Stimulated activated CD4-positive, alpha-beta T cell treated with anti-CD3 and anti-CD28 coated beads, Interleukin-1b, Interleukin-23, amount 100 ng/mL, for 48 hours (primary cell): Measurements from ENCODE around the gene CSAD.
"Not testable (repeated sequence)": the region's sequence is repeated elsewhere in the genome, so short reads cannot be mapped to it uniquely, and the experiment has no call there.

Experiments used
- DNase-seq: peaks from one replicate; pipeline ENCODE4 v3.0.0-alpha.2; 2020

Gene CSAD

DNA sequence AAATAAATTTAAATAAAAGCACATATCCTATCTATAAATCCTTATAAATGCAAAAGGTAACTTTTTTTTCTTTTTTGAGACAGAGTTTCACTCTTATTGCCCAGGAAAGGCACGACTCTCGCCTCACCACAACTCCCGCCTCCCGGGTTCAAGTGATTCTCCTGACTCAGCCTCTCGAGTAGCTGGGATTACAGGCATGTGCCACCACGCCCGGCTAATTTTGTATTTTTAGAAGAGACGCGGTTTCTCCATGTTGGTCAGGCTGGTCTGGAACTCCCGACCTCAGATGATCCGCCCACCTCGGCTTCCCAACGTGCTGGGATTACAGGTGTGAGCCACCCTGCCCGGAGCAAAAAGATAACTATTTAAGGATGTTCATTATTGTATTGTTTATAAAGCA is 1.9 kb downstream of the CSAD start:
- not testable (repeated sequence) for DNase-seq

DNA sequence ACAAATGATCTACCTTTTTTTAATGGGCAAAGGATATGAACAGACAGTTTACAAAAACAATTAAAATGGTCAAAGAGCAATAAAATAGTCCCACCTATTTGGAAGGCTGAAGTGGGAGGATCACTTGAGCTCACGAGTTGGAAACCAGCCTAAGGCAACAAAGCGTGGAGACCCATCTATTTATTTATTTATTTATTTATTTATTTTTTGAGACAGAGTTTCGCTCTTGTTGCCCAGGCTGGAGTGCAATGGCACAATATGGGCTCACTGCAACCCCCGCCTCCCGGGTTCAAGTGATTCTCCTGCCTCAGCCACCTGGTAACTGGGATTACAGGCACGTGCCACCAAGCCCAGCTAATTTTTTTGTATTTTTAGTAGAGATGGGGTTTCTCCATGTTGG is 3.3 kb downstream of the CSAD start:
- DNase-seq = not testable (repeated sequence)

DNA sequence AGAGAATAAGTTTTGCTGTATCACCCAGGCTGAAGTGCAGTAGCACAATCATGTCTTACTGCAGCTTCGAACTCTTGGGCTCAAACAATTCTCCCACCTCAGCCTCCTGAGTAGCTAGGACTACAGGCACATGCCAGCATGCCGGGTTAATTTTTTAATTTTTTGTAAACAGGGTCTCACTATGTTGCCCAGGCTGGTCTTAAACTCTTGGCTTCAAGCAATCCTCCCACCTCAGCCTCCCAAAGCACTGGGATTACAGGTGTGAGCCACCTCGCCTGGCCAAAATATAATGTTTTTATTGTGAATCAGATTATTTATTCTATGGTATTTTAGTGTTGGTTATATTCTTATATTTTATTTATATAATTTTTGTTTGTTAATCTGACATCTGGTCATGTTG is 4.0 kb downstream of the CSAD start:
- no peak for DNase-seq

DNA sequence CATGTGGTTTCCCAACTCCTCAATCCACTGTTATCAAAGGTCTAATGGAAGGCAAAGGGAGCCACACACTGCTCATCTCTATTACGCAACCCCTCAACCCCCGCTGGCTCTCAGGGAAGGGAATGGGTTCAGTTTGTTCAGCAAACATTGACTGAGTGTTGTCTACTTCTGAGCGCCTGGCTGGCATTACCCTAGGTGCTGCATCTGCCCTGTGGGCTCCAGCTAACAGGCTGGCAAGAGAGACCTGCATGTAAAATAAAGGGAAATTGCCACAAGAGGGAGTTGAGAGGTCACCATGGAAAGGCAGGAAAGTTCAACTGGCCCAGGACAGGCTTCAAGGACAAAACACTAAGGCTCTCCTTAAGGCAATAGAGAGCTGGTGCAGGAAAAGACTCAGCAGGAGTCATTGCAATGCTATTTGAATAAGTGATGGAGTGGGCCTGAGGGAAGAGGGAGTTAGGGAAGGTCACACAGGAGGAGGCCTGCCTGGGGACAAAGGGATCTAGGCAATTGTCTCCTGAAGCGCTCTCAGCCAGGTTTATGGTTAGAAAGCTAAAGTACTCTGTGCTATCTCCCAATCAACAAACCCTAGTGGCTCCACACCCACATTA is 5.7 kb downstream of the CSAD start:
- no peak for DNase-seq

DNA sequence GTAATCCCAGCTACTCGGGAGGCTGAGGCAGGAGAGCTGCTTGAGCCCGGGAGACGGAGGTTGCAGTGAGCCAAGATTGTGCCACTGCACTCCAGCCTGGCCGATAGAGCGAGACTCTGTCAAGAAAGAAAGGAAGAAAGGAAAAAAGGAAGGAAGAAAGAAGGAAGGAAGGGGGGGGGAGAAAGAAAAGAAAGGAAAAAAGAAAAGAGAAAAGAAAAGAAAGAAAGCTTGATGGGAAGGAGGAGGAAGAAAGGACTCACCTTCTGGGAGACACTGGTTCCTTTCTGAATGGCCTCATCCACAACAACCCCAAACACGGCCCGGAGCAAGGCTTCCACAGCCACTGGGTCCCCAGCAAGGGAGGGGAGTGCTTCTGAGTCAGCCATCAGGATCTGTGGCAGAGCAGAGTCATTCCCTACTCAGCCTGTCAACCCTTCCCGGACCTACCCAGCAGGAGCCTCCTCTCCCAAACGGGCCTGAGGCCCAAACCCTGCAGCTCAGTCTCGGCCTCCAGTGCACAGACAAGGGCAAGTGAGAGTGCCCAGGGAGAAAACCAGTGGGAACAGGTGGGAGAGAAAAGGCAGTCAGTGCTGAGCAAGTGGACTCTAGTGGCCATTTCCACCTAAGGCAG is 7.5 kb downstream of the CSAD start:
- DNase-seq = no peak

DNA sequence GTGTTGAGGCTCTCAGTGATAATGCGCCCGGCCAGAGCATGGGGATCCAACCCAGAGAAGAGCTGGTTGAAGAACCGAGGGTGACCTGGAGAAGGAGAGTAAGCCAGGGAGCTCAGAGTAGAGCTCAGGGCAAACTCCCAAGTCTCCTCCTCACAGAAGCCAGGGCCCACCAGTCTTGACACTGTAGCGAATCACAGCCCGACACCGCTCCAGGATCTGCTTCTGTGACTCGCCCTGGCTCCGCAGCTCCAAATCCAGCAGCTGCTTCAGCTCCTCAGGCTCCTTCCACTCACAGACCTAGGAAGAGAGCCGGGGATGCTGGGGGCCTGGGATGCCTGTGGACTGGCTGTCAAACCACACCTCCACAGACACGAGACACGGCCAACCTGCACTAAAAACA is 8.4 kb downstream of the CSAD start:
- no peak for DNase-seq

DNA sequence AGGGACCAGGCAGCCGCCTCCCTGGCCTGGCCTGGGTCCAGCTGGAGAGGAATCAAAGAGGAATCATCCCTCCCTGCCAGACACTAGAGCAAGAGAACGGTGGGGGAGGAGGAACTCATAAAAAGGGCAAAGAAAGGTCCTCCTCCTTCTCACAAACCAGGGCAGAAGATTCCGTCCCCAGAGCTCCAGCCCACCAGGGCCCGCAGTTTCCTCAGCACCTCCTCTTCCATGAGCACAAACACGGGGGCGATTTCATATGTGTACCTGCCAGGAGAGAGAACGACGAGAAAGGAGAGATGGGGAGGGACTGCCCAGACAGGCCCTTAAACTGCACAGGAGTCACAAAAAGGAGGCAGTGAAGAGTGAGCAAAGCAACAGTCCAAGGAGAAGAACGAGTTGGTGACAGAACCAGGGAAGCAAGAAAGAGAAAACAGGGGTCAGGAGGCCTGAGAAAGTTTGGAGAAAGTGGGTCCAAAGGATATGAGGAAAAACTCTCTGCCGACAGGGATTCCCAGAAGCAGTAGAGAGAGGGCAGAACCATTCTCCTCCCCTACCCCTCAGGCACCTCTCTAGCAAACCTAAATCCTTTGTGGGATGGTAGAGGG is 8.9 kb downstream of the CSAD start:
- no peak for DNase-seq

DNA sequence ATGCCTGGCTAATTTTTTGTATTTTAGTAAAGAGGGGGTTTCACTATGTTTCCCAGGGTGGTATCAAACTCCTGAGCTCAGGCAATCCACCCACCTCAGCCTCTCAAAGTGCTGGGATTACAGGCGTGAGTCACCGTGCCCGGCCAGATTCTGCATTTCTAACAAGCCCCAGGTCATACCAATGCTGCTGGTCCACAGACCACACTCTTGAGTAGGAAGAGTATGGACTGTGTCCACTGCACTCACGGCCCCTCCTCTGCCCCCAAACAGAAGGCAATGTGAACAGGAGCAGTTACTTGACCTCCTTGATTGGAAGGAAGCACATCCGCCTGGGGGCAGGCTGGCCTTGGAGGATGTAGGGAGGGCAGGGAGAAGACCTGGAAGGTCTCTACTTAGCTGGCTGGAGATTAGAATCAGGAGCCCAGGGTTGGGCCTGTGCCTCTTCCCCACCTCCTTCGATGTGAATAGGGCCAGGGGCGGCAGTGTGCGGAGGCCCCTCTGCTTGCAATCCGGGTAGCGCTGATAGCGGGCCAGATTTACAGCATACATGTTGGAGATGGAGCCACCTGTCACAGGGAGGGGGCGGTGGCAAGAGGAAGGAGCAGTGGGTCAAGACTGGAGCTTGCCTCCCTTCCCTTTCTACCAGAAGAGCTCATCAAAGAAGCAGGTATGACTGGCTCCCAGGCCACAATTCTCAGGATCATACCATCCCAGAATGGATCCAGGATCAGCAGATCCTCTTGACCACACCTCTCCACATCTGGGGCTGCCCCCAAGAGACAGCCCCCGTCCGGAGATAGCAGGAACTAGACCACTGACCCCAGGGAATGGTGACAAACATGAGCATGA is 9.6 kb downstream of the CSAD start:
- DNase-seq = no peak

DNA sequence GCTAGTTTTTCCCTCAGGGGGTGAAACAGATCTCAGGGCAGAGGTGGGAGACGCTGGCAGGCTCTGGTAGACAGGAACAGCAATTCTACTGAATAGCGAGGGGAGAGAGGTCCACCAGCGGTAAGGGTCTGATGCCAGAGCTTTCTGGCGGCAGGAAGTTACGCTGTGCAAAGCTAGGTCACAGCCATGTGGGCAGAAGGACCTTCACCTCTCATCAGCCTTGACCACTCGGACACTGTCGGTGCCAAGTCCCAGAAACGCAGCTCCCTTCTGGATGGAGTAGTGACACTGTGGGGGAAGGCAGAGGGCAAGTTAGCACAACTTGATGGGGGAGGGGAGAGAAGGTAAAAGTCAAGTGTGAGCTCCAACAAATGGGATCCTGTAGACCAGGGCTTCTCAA is 10.5 kb downstream of the CSAD start:
- DNase-seq = no peak

DNA sequence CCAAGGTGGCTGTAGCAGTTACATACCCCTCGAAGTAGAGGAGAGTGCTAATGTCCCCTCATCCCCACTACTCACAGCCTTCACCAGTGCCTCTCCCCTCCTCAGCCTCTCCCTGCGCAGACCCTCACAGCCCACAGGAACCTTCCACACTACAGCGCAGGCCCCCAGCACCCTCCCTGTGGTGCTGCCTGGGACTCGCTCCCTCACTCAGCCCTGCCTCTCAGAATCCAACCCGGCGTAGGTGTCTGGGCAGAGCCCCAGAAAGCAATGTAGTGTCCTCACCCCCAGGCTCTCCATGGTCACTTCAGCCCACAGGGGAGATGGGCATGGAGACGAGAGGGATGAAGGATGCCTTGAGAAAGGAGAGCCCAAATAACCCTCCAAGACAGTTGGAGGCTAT is 11.1 kb downstream of the CSAD start:
- no peak for DNase-seq

DNA sequence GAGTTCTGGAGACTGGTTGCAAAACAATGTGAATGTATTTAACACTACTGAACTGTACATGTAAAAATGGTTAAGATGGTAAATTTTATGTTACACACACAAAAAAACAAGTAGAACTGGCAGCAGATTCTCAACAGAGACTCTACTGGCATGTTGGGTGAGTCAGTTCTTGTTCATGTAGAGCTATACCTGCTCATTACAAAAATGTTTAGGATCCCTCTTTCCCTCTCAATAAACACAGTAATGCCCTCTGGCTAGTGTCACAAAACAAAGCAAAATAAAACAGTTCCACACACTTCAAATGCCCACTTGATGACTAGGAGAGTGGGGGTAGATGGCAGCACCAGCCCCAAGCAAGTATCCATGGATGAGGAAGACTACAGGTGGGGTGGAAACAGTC is 13.9 kb downstream of the CSAD start:
- DNase-seq = no peak

DNA sequence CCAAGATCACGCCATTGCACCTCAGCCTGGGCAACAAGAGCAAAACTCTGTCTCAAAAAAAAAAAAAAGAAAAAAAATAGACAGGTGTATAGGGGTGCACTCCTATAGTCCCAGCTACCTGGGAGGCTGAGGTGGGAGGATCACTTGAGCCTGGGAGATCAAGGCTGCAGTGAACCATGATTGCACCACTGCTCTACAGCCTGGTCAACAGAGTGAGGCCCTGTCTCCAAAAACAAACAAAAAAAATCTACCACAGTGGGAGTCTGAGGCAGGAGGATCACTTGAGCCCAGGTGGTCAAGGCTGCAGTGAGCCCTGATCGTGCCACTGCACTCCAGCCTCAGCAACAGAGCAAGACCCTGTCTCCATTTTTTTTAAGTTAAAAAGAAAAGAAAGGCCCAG is 17.7 kb downstream of the CSAD start:
- not testable (repeated sequence) for DNase-seq

DNA sequence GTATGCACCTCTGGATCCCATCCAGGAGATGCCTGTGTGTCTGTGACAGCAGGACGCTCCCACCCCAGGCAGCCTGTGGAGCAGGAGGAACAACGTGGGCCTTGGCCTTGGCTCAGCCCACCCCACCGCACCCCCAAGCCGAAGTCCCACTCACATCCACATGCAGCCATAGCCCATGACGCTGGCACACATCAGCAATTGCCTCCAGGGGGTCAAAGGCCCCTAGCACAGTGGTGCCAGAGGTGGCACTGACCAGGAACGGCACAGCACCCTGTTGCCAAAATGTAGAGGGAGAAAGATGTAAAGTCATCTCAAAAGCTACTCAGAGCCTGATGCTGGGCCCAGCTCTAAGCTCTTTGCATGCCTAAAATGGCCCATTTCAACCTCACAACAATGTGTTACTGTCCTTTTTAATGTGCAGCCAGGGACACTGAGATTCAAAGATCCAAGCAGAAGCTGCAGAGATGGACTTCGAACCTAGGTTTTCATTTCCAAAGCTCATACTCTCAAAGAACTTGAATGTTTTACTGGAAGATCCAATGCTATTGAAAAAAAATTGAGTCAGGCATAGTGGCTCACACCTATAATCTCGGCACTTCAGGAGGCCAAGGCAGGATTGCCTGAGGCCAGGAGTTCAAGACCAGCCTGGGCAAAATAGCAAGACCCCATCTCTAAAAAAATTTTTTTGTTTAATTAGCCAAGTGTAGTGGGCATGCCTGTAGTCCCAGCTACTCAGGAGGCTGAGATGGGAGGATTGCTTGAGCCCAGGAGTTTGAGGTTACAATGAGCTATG is 19.4 kb downstream of the CSAD start:
- DNase-seq = no peak

DNA sequence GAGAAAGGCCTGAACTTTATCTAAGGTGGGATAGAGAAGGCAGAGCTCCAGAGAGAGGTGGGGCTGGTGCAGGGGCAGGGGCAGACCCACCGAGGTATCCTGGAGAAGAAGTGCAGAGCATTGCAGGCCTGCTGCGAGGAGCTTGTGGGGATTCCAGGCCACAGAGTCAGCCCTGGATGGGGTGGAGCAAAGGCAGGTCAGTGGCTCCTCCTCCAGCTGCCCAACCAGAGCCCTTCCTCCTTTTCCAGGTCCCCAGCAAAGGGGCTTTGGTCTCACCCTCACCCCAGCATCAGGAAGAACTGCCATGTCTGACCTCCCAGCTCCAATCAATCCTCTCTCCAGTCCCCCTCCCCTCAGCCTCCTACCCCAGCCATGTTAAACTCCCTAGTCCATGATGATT is 20.1 kb downstream of the CSAD start:
- no peak for DNase-seq

DNA sequence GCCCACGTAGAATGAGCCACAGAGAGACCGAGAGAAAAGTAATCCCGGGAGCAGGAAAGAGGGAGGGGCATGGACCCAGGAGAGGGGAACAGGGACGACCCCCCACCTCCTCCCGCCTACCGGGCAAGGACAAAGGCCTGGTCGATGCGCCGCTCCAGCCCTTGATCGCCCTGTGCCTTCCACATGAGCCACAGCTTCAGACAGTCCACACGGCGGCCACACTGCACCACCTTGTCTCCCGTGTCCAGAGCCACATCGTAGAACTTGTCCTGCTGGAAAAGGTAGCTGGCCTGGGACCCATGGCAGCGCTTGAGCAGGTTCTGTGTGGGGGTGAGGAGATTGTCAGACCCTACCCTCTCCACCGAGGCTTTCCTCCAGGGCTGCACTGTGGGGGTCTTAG is 20.7 kb downstream of the CSAD start:
- no peak for DNase-seq

DNA sequence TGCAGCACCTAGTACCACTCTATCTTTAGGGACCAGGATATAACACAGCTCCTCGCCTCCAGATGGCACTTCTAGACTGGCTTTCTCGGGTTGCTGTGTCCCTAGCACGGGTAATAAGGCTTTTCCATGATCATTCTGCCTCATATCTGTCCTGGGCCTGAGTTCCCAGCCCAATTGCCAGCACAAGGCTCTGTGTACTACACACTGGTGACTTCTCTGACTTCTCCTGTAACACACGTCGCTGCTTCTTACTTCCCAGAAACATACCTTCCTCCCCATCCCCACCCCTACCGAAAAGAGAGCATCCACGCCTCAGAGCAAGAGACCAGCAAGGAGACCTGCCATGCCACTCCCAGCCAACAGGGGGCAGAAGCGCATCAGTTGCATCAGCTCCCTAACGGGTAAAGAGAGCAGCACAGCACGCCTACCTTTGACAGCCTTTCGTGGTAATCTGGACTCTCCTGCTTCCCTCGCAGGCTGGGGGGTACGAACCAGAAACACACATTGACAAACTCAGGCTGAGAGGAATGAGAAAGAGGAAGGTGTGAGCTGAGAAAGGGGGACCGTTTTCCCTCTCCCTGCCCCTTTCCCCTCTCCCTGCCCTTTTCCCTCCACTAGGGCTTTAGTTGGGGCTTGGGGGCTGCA is 21.4 kb downstream of the CSAD start:
- peak; percentile 92 for DNase-seq

DNA sequence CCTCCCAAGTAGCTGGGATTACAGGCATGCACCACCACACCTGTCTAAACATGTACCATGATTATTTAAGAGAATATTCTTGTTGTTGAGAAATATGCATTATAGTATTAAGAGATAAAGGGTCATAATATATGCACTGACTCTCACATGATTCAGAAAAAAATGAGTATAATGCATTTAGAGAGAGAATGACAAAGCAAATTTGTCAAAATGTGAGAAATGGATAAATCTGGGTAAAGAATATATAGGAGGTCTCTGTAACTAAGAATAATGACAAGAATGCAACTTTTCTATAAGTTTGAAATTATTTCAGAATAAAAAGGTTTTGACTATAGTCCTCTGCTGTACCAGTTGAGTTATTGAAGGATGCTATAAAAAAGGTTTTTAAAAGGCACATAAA is 28.3 kb downstream of the CSAD start:
- no peak for DNase-seq

DNA sequence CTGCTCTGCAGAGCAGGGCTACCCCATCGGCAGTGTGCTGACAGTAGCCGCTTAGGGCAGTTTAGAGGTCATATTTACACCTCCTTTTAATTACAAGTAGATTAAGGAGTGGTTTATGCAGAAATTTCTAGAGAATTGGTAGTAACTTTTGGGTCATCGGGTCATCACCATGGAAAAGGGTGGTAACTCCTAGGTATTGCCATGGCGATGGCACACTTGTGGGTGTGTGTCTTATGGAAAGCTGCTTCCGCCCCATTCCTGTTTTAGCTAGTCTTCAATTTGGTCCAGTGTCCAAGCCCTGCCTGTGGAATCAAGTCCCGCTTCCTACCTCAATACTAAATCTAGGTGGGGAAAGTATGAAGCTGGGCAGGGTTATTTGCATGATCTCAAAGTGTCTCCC is 29.7 kb downstream of the CSAD start:
- DNase-seq = no peak

DNA sequence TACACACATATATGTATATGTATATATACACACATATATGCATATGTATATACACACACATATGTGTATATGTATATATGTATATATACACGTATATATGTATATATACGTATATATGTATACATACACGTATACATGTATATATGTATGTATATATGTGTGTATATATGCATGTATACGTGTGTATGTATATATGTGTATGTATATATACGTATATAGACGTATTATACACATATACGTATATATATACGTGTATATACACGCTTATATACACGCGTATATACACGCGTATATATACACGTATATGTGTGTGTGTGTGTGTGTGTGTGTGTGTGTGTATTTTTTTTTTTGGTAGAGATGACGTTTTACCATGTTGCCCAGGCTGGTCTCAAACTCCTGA is 33.1 kb downstream of the CSAD start:
- DNase-seq = no peak

DNA sequence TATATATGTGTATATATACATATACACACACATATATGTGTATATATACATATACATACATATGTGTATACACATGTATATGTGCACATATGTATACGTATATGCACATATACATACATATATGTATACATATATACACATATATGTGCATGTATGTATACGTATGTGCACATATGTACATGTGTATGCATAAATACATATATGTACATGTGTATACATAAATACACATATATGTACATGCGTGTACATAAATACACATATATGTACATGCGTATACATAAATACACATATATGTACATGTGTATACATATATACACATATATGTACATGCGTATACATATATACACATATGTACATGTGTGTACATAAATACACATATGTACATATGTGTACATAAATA is 33.5 kb downstream of the CSAD start:
- DNase-seq = no peak

DNA sequence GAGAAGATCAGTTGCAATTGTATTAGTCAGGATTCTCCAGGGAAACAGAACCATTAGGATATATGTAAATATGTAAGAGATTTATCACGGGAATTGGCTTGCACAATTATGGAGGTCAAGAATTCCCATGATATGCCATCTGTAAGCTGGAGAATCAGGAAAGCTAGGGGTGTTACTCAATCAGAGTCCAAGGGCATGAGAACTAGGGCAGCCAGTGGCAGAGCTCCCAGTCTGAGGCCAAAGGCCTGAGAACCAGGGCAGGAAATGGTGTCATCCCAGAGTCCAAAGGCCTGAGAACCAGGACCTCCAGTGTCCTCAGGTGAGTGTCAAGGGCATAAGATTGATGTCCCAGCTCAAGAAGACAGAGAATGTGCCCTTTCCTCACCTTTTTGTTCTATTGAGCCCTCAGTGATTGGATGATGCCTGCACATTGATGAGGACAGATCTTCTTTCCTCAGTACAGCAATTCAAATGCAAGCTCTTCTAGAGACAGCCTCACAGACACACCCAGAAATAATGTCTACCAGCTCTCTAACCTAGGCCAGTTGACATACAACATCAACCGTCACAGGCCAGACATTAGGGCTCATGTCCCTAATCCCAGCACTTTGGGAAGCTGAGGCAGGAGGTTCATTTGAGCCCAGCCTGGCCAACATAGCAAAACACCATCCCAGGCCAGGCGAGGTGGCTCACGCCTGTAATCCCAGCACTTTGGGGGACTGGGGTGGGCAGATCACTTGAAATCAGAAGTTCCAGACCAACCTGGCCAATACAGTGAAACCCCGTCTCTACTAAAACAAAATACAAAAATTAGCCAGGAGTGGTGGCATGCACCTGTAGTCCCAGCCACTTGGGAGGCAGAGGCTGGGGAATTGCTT is 35.1 kb downstream of the CSAD start:
- no peak for DNase-seq

DNA sequence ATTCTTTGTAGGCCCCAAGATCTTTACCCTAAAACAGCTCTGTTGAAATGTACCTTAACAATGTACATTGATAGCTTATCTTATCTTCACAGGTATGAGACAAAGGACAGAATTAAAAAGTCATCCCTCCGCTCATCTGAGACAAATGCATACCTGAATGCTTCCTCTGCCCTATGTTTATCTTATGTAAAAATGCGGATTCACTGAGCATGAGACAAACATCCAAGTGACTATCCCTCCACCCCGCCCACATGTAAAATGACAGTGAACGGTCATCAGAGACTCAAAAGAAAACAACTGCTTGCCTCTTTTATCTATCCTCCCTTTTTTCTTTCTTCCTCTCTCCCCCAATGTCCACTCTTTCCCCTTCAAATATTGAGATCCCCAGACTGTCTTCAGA is 37.4 kb downstream of the CSAD start:
- DNase-seq = no peak
